H9 (cell line): Measurements from ENCODE around the gene PATE4. TPM values are rescaled to one million over a fixed set of nuclear protein-coding genes. Genes with fewer than 3 reads are reported as not detected.

Experiments
- DNase-seq: peaks from one replicate; pipeline ENCODE4 v3.0.0-alpha.2; 2017
- H2AFZ ChIP-seq: one replicate; pipeline ENCODE4 v1.6.1; 2013; ENCODE audit warnings: mild to moderate bottlenecking, low read length, control low read depth, moderate library complexity
- H2AK5ac ChIP-seq: 2 replicates; pipeline ENCODE4 v1.6.1; 2013; ENCODE audit warnings: low read length, control low read depth, mixed read lengths; ENCODE audit not compliant: insufficient read length
- H2BK120ac ChIP-seq: one replicate; pipeline ENCODE4 v1.6.1; 2013; ENCODE audit warnings: low read depth, mild to moderate bottlenecking, low read length, control low read depth, inconsistent platforms; ENCODE audit not compliant: poor library complexity, severe bottlenecking
- H2BK12ac ChIP-seq: 2 replicates; pipeline ENCODE4 v1.6.1; 2013; ENCODE audit warnings: low read length, control low read depth, mixed read lengths, low read depth; ENCODE audit not compliant: insufficient read length
- H2BK15ac ChIP-seq: 2 replicates; pipeline ENCODE4 v1.6.1; 2013; ENCODE audit warnings: low read depth, low read length, control low read depth
- H2BK20ac ChIP-seq: one replicate; pipeline ENCODE4 v1.6.1; 2013; ENCODE audit warnings: low read depth, mild to moderate bottlenecking, low read length, control low read depth, inconsistent platforms; ENCODE audit not compliant: poor library complexity, severe bottlenecking
- H2BK5ac ChIP-seq: 2 replicates; pipeline ENCODE4 v1.6.1; 2013; ENCODE audit warnings: low read length, control low read depth, mixed read lengths; ENCODE audit not compliant: insufficient read length
- H3K14ac ChIP-seq: 2 replicates; pipeline ENCODE4 v1.6.1; 2013; ENCODE audit warnings: low read length, control low read depth; ENCODE audit not compliant: insufficient read depth
- H3K18ac ChIP-seq: 2 replicates; pipeline ENCODE4 v1.6.1; 2013; ENCODE audit warnings: low read depth, mild to moderate bottlenecking, mixed read lengths, low read length, control low read depth; ENCODE audit not compliant: insufficient read length
- H3K23ac ChIP-seq: 2 replicates; pipeline ENCODE4 v1.6.1; 2013; ENCODE audit warnings: low read length, control low read depth, mixed read lengths, low read depth; ENCODE audit not compliant: insufficient read length
- H3K23me2 ChIP-seq: 2 replicates; pipeline ENCODE4 v1.6.1; 2013; ENCODE audit warnings: low read depth, mild to moderate bottlenecking, mixed read lengths, low read length, control low read depth; ENCODE audit not compliant: insufficient read length, poor library complexity, severe bottlenecking
- H3K27ac ChIP-seq: 2 replicates; pipeline ENCODE4 v1.5.1; 2013; ENCODE audit warnings: low read length, control low read depth, mixed read lengths, low read depth; ENCODE audit not compliant: insufficient read length
- H3K27me3 ChIP-seq: 2 replicates; pipeline ENCODE4 v1.6.1; 2013; ENCODE audit warnings: low read length, control low read depth, inconsistent platforms; ENCODE audit not compliant: insufficient read depth
- H3K4ac ChIP-seq: 2 replicates; pipeline ENCODE4 v1.6.1; 2013; ENCODE audit warnings: low read depth, mild to moderate bottlenecking, control low read depth, inconsistent platforms, low read length, moderate library complexity
- H3K4me1 ChIP-seq: 2 replicates; pipeline ENCODE4 v1.6.1; 2013; ENCODE audit warnings: low read length, control low read depth, inconsistent platforms; ENCODE audit not compliant: insufficient read depth
- H3K4me2 ChIP-seq: 2 replicates; pipeline ENCODE4 v1.6.1; 2013; ENCODE audit warnings: low read length, control low read depth, mixed read lengths; ENCODE audit not compliant: insufficient read length, insufficient read depth
- H3K56ac ChIP-seq: 2 replicates; pipeline ENCODE4 v1.6.1; 2013; ENCODE audit warnings: low read depth, mild to moderate bottlenecking, mixed read lengths, low read length, control low read depth; ENCODE audit not compliant: insufficient read length
- H3K79me1 ChIP-seq: 2 replicates; pipeline ENCODE4 v1.6.1; 2013; ENCODE audit warnings: low read depth, mild to moderate bottlenecking, moderate library complexity, low read length, control low read depth, inconsistent platforms; ENCODE audit not compliant: insufficient read depth, poor library complexity, severe bottlenecking
- H3K79me2 ChIP-seq: 2 replicates; pipeline ENCODE4 v1.6.1; 2013; ENCODE audit warnings: low read length, control low read depth, inconsistent platforms; ENCODE audit not compliant: insufficient read depth
- H3K9ac ChIP-seq: 2 replicates; pipeline ENCODE4 v1.6.1; 2013; ENCODE audit warnings: low read length, control low read depth, mixed read lengths; ENCODE audit not compliant: insufficient read length; ENCODE audit errors: extremely low read depth
- H3K9me3 ChIP-seq: one replicate; pipeline ENCODE4 v1.6.1; 2013; ENCODE audit warnings: low read depth, low read length, inconsistent platforms; ENCODE audit not compliant: control insufficient read depth
- H3T11ph ChIP-seq: one replicate; pipeline ENCODE4 v1.6.1; 2013; ENCODE audit warnings: mild to moderate bottlenecking, low read length, control low read depth, inconsistent platforms
- H4K20me1 ChIP-seq: one replicate; pipeline ENCODE4 v1.6.1; 2013; ENCODE audit not compliant: control insufficient read depth, insufficient read length, insufficient read depth
- H4K5ac ChIP-seq: 2 replicates; pipeline ENCODE4 v1.6.1; 2013; ENCODE audit warnings: low read depth, mild to moderate bottlenecking, mixed read lengths, low read length, control low read depth; ENCODE audit not compliant: insufficient read length
- H4K8ac ChIP-seq: replicated peaks from 2 replicates; pipeline ENCODE4 v1.6.1; 2013; ENCODE audit warnings: low read length, control low read depth, mixed read lengths, low read depth; ENCODE audit not compliant: insufficient read length
- H4K91ac ChIP-seq: 2 replicates; pipeline ENCODE4 v1.6.1; 2013; ENCODE audit warnings: low read depth, mild to moderate bottlenecking, moderate library complexity, mixed read lengths, low read length, control low read depth; ENCODE audit not compliant: insufficient read length
- H3K27ac Mint-ChIP-seq, 3 experiments: 2 replicates in 2 of 3; 3 replicates in 1 of 3; pipeline ENCODE4 v1.8.0; 2020 to 2021; ENCODE audit warnings: mixed read lengths in 3 of 3, mild to moderate bottlenecking in 1 of 3, moderate library complexity in 1 of 3
- H3K27me3 Mint-ChIP-seq: 2 replicates; pipeline ENCODE4 v1.8.0; 2021; ENCODE audit warnings: low read depth, mild to moderate bottlenecking, moderate library complexity, mixed read lengths
- H3K36me3 Mint-ChIP-seq, 3 experiments: 2 replicates in 2 of 3; 3 replicates in 1 of 3; pipeline ENCODE4 v1.8.0; 2020 to 2021; ENCODE audit warnings: low read depth in 3 of 3, mixed read lengths in 3 of 3; ENCODE audit not compliant: insufficient read depth in 1 of 3
- H3K4me1 Mint-ChIP-seq, 2 experiments: 2 replicates each; pipeline ENCODE4 v1.8.0; 2020; ENCODE audit warnings: mixed read lengths in 2 of 2
- H3K4me3 Mint-ChIP-seq, 2 experiments: 2 replicates in 1 of 2; 3 replicates in 1 of 2; pipeline ENCODE4 v1.8.0; 2020 to 2021; ENCODE audit warnings: mild to moderate bottlenecking in 2 of 2, mixed read lengths in 2 of 2, moderate library complexity in 1 of 2
- H3K9me3 Mint-ChIP-seq, 2 experiments: 2 replicates in 1 of 2; 3 replicates in 1 of 2; pipeline ENCODE4 v1.8.0; 2020; ENCODE audit warnings: mild to moderate bottlenecking in 2 of 2, mixed read lengths in 2 of 2, moderate library complexity in 1 of 2
- WGBS: extraction: QIAGEN DNeasy Blood & Tissue Kit; methylation state at CpG from one replicate; pipeline ENCODE4 v1.1.7; 2013; ENCODE audit warnings: missing lambda C conversion rate, low lambda C conversion rate, mixed read lengths; ENCODE audit not compliant: insufficient read length; ENCODE audit errors: extremely low coverage; 5-methylcytosine and 5-hydroxymethylcytosine counted together
- total RNA-seq: library from RNA; stranded (reverse); gene quantifications from 2 replicates; pipeline ENCODE4 v1.2.1, GENCODE V29; 2021
- TF ChIP-seq, protein P1 (sequence below): fragments of 200-600 bp; sonication (generic); conservative IDR thresholded peaks from 3 replicates; pipeline ENCODE4 v1.8.0; 2021; ENCODE audit warnings: antibody characterized with exemption, mild to moderate bottlenecking

Gene PATE4
- total RNA-seq, 1 experiment from 2014 or later = not detected

DNA sequence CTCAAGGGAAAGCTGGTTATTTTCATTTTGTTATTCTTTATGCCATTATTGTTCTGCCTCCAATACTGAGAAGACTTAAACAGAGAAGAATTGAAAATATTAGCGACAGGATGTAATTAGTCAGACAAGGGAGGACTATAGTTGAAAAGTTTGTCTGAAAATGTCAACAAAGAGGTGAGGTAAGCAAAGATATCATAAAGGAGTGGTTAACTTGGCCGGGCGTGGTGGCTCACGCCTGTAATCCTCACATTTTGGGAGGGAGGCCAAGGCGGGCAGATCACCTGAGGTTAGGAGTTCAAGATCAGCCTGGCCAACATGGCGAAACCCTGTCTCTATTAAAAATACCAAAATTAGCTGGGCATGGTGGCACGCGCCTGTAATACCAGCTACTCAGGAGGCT lies 50.3 kb downstream of the PATE4 start:
- no peak for DNase-seq
- H2BK12ac ChIP-seq = no peak overlapping the region
- H3K56ac ChIP-seq = no peak overlapping the region
- H3T11ph ChIP-seq = no peak overlapping the region
- TF ChIP-seq, protein P1, sequence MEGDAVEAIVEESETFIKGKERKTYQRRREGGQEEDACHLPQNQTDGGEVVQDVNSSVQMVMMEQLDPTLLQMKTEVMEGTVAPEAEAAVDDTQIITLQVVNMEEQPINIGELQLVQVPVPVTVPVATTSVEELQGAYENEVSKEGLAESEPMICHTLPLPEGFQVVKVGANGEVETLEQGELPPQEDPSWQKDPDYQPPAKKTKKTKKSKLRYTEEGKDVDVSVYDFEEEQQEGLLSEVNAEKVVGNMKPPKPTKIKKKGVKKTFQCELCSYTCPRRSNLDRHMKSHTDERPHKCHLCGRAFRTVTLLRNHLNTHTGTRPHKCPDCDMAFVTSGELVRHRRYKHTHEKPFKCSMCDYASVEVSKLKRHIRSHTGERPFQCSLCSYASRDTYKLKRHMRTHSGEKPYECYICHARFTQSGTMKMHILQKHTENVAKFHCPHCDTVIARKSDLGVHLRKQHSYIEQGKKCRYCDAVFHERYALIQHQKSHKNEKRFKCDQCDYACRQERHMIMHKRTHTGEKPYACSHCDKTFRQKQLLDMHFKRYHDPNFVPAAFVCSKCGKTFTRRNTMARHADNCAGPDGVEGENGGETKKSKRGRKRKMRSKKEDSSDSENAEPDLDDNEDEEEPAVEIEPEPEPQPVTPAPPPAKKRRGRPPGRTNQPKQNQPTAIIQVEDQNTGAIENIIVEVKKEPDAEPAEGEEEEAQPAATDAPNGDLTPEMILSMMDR = no peak
- H3K9me3 ChIP-seq = no peaks in the 10 kb centered on the region
- H3K27me3 ChIP-seq = no peaks in the 10 kb centered on the region
- peaks cover 0 to 3% of the 10 kb centered on the region in 2 experiments; a peak in 1 of 4 replicates for H3K4me1 Mint-ChIP-seq
- H2AK5ac ChIP-seq = no peak overlapping the region
- no peak overlapping the region for H4K5ac ChIP-seq
- peaks cover 2 to 13% (median 6%) of the 10 kb centered on the region in 3 experiments for H3K36me3 Mint-ChIP-seq
- no peak overlapping the region for H3K4me2 ChIP-seq
- no peaks in the 10 kb centered on the region for H3K79me2 ChIP-seq
- H4K20me1 ChIP-seq = no peaks in the 10 kb centered on the region
- no peak overlapping the region for H3K14ac ChIP-seq
- no peak overlapping the region for H3K4me3 Mint-ChIP-seq
- H3K4me1 ChIP-seq = no peaks in the 10 kb centered on the region
- no peak overlapping the region for H2AFZ ChIP-seq
- no peak overlapping the region for H3K27ac ChIP-seq
- peaks cover 33% of the 10 kb centered on the region for H3K27me3 Mint-ChIP-seq
- no peak overlapping the region for H3K23ac ChIP-seq
- peaks cover 11% of the 10 kb centered on the region for H3K23me2 ChIP-seq
- H2BK5ac ChIP-seq = no peak overlapping the region
- H4K91ac ChIP-seq = no peak overlapping the region
- no peaks in the 10 kb centered on the region for H3K79me1 ChIP-seq
- WGBS = no CpG with 5 or more reads among the region's 8 CpGs
- H2BK15ac ChIP-seq = no peak overlapping the region
- no peak overlapping the region for H2BK120ac ChIP-seq
- peaks cover 18 to 20% of the 10 kb centered on the region in 2 experiments for H3K9me3 Mint-ChIP-seq
- H3K4ac ChIP-seq = no peak overlapping the region
- H4K8ac ChIP-seq = no peak overlapping the region
- no peak overlapping the region for H3K18ac ChIP-seq
- no peak overlapping the region for H3K27ac Mint-ChIP-seq
- H2BK20ac ChIP-seq = no peak overlapping the region
- no peak overlapping the region for H3K9ac ChIP-seq
